ENCODE results near the gene KCNQ1.

GRCh38 chr11:2714871-2715270, 270.1 kb downstream of the KCNQ1 start:
- TF ChIP-seq CTCF (IDR thresholded peaks at IDR 0.05; ENCODE audit: borderline replicate concordance, extremely low read depth, low read length, poor library complexity, severe bottlenecking) (no peak), EZH2 (IDR thresholded peaks at IDR 0.05; ENCODE audit: borderline replicate concordance, low read depth, low read length, severe bottlenecking) (no peak)
